Stomach (tissue), 4 donors: ENCODE data around the gene MUC5AC.

Experiments used
- POLR2A ChIP-seq, 4 donors: fragments of 450-650 bp; IDR thresholded peaks; one replicate each; pipeline ENCODE4 v1.6.1; 2016; ENCODE audit warnings: antibody characterized with exemption in 4 of 4, control low read depth in 2 of 4, mild to moderate bottlenecking in 1 of 4, moderate library complexity in 1 of 4
- POLR2AphosphoS5 ChIP-seq, 3 donors: sonication (generic); formaldehyde crosslinking; IDR thresholded peaks; one replicate each; pipeline ENCODE4 v1.6.1; 2016; ENCODE audit warnings: antibody characterized with exemption in 3 of 3
- TF ChIP-seq, protein P1 (sequence below), 7 experiments: fragments of 450-650 bp in 4 of 7; fragments of 200-600 bp in 3 of 7; sonication (generic) in 3 of 7; IDR thresholded peaks; one replicate each; pipeline ENCODE4 v1.5.1; 2016 to 2019; ENCODE audit warnings: antibody characterized with exemption in 7 of 7, control low read depth in 2 of 7, mild to moderate bottlenecking in 1 of 7

DNA sequence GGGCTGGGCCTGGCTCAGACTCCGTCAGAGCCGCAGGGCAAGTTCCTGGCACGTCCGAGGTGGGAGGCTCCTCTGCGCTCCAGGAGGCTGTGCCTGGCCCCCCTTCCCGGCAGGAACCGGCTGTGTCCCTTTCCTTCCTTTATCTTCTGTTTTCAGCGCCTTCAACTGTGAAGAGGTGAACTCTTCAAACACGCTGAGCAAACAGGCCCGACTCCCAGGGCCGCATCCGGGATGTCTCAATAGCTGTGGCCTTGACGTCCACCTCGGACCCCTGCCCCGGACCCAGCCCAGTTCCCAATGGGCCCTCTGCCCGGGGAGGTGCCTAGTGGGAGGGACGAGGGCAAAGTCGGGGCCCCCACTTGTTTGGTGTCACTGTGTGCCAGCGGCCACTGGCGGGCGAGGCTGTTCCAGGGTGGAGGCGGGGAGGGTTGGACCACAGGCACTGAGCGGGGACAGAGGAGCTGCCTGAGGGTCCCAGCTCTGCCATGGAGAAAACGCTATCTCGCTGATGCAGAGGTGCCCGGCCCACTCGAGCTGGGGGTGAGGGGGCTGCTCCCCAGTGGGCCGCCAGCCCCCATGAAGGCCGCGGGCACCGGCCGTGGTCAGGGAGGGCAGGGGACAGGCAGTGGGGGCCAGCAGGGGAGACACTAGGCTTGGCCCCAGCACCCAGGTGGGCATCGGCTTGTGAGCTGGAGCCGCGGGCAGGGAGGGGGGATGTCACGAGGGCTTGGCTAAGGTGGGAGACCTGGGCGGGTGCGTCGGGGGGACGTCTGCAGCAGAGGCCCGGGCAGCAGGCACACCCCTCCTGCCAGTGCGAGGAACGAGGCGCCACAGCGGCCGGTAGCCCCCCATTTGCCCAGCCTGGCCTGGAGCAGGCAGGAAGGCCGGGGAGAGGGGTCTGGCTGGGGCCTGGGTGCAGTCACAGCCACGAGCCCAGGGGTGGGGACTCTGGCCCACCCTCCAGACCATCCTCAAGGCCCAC is 62.4 kb downstream of the MUC5AC start:
- TF ChIP-seq, protein P1, sequence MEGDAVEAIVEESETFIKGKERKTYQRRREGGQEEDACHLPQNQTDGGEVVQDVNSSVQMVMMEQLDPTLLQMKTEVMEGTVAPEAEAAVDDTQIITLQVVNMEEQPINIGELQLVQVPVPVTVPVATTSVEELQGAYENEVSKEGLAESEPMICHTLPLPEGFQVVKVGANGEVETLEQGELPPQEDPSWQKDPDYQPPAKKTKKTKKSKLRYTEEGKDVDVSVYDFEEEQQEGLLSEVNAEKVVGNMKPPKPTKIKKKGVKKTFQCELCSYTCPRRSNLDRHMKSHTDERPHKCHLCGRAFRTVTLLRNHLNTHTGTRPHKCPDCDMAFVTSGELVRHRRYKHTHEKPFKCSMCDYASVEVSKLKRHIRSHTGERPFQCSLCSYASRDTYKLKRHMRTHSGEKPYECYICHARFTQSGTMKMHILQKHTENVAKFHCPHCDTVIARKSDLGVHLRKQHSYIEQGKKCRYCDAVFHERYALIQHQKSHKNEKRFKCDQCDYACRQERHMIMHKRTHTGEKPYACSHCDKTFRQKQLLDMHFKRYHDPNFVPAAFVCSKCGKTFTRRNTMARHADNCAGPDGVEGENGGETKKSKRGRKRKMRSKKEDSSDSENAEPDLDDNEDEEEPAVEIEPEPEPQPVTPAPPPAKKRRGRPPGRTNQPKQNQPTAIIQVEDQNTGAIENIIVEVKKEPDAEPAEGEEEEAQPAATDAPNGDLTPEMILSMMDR (IDR thresholded peaks at IDR 0.05) = no peak
- TF ChIP-seq POLR2AphosphoS5 (IDR thresholded peaks at IDR 0.05) (no peak), POLR2A (IDR thresholded peaks at IDR 0.05) (no peak)
